CD14-positive monocyte (primary cell): ENCODE measurements around the gene IFT57. TPM values are rescaled to one million over a fixed set of nuclear protein-coding genes. Genes with fewer than 3 reads are reported as not detected.

Experiments
- DNase-seq, 3 donors: peaks; one replicate each; pipeline ENCODE4 v3.0.0-alpha.2; 2011 to 2022
- H2AFZ ChIP-seq: 2 replicates; pipeline ENCODE4 v1.6.0; 2012; ENCODE audit warnings: mild to moderate bottlenecking, low read depth, low read length, inconsistent platforms; ENCODE audit not compliant: insufficient read depth, poor library complexity, severe bottlenecking
- H3K27ac ChIP-seq, 2 donors: 1 replicate in 1 of 2; 2 replicates in 1 of 2; pipeline ENCODE4 v1.5.1; 2012 to 2013; ENCODE audit warnings: low read length in 2 of 2, control low read depth in 1 of 2, inconsistent platforms in 1 of 2, low read depth in 1 of 2, mild to moderate bottlenecking in 1 of 2
- H3K27me3 ChIP-seq, 2 donors: one replicate each; pipeline versions ENCODE4 v1.6.0 to v1.6.1; 2011 to 2013; ENCODE audit warnings: low read length in 2 of 2; ENCODE audit not compliant: control insufficient read depth in 2 of 2, insufficient read depth in 2 of 2
- H3K36me3 ChIP-seq, 2 donors: replicated peaks in 1 of 2; 1 replicate in 1 of 2; 2 replicates in 1 of 2; pipeline versions ENCODE4 v1.5.1 to v1.6.1; 2012 to 2013; ENCODE audit warnings: low read length in 2 of 2, control low read depth in 1 of 2, inconsistent platforms in 1 of 2, mild to moderate bottlenecking in 1 of 2; ENCODE audit not compliant: insufficient read depth in 2 of 2, control insufficient read depth in 1 of 2
- H3K4me1 ChIP-seq, 2 donors: 1 replicate in 1 of 2; 2 replicates in 1 of 2; pipeline versions ENCODE4 v1.5.1 to v1.6.1; 2012 to 2013; ENCODE audit warnings: low read length in 2 of 2, control low read depth in 1 of 2, inconsistent platforms in 1 of 2, mild to moderate bottlenecking in 1 of 2, moderate library complexity in 1 of 2; ENCODE audit not compliant: insufficient read depth in 2 of 2, control insufficient read depth in 1 of 2
- H3K4me2 ChIP-seq: replicated peaks from 2 replicates; pipeline ENCODE3; 2012; ENCODE audit warnings: low read length, moderate library complexity, mild to moderate bottlenecking; ENCODE audit not compliant: poor library complexity, severe bottlenecking; ENCODE audit errors: extremely low read depth
- H3K4me3 ChIP-seq, 3 experiments: fragments of 200-600 bp in 1 of 3; sonication (generic) in 1 of 3; replicated peaks in 1 of 3; 1 replicate in 2 of 3; 2 replicates in 1 of 3; pipeline ENCODE4 v1.5.1; 2011 to 2013; ENCODE audit warnings: low read length in 3 of 3, mild to moderate bottlenecking in 3 of 3, control low read depth in 2 of 3, low read depth in 2 of 3, inconsistent platforms in 1 of 3, moderate library complexity in 1 of 3
- H3K79me2 ChIP-seq: 2 replicates; pipeline ENCODE4 v1.6.0; 2012; ENCODE audit warnings: mild to moderate bottlenecking, control low read depth, inconsistent platforms, low read length, moderate library complexity; ENCODE audit not compliant: insufficient read depth
- H3K9ac ChIP-seq: 2 replicates; pipeline ENCODE4 v1.6.0; 2017; ENCODE audit warnings: low read length, mild to moderate bottlenecking; ENCODE audit not compliant: insufficient read depth, poor library complexity, severe bottlenecking
- H3K9me3 ChIP-seq, 2 donors: replicated peaks in 1 of 2; 1 replicate in 1 of 2; 2 replicates in 1 of 2; pipeline versions ENCODE4 v1.5.1 to v1.6.1; 2012 to 2013; ENCODE audit warnings: low read length in 2 of 2, control low read depth in 1 of 2; ENCODE audit not compliant: control insufficient read depth in 1 of 2, insufficient read depth in 1 of 2
- H4K20me1 ChIP-seq: 2 replicates; pipeline ENCODE4 v1.6.0; 2012; ENCODE audit warnings: mild to moderate bottlenecking, low read length, control low read depth, moderate library complexity; ENCODE audit not compliant: insufficient read depth
- H3K27ac Mint-ChIP-seq, 7 donors: one replicate each; pipeline ENCODE4 v1.8.0; 2020; ENCODE audit warnings: mild to moderate bottlenecking in 7 of 7, mixed read lengths in 7 of 7, moderate library complexity in 6 of 7, inconsistent platforms in 2 of 7
- H3K27me3 Mint-ChIP-seq, 3 donors: one replicate each; pipeline ENCODE4 v1.8.0; 2021 to 2022; ENCODE audit warnings: low read depth in 3 of 3, mild to moderate bottlenecking in 3 of 3, mixed read lengths in 3 of 3, moderate library complexity in 3 of 3, inconsistent platforms in 1 of 3
- H3K36me3 Mint-ChIP-seq, 2 donors: one replicate each; pipeline ENCODE4 v1.8.0; 2020; ENCODE audit warnings: mixed read lengths in 2 of 2, inconsistent platforms in 1 of 2, mild to moderate bottlenecking in 1 of 2
- H3K4me1 Mint-ChIP-seq: one replicate; pipeline ENCODE4 v1.8.0; 2020; ENCODE audit warnings: mild to moderate bottlenecking, mixed read lengths
- H3K4me3 Mint-ChIP-seq, 2 donors: one replicate each; pipeline ENCODE4 v1.8.0; 2020; ENCODE audit warnings: mild to moderate bottlenecking in 2 of 2, mixed read lengths in 2 of 2, moderate library complexity in 1 of 2
- H3K9me3 Mint-ChIP-seq, 7 donors: one replicate each; pipeline ENCODE4 v1.8.0; 2020 to 2022; ENCODE audit warnings: mixed read lengths in 7 of 7, mild to moderate bottlenecking in 6 of 7, moderate library complexity in 6 of 7, inconsistent platforms in 2 of 7
- whole genome bisulfite sequencing: methylation state at CpG from one replicate; pipeline ENCODE4 v1.1.5; 2013; ENCODE audit warnings: missing lambda C conversion rate; ENCODE audit not compliant: insufficient coverage; 5-methylcytosine and 5-hydroxymethylcytosine counted together
- intact Hi-C, 2 donors: fragments of 100-400 bp; cut with micrococcal nuclease; formaldehyde crosslinking; loops; one replicate each; pipeline versions ENCODE4 v1.15.0 to v1.15.1; 2023
- polyA plus RNA-seq, 3 donors: library from polyadenylated mRNA; depleted of rRNA in 1 of 3; unstranded in 2 of 3; stranded (reverse) in 1 of 3; fragments of 300-500 nt in 2 of 3; fragments of >200 nt in 1 of 3; fragmentation: Illumina TruSeq in 2 of 3; gene quantifications; 1 replicate in 2 of 3; 2 replicates in 1 of 3; pipeline ENCODE4 v1.2.3, GENCODE V29; 2012 to 2021
- TF ChIP-seq, protein P1 (sequence below): fragments of 200-600 bp; IDR thresholded peaks from one replicate; pipeline ENCODE4 v1.8.0; 2022; ENCODE audit warnings: antibody characterized with exemption, mild to moderate bottlenecking

The IFT57 gene
- polyA plus RNA-seq, 3 donors: 4.9 to 22.9 (median 15.1) TPM

DNA sequence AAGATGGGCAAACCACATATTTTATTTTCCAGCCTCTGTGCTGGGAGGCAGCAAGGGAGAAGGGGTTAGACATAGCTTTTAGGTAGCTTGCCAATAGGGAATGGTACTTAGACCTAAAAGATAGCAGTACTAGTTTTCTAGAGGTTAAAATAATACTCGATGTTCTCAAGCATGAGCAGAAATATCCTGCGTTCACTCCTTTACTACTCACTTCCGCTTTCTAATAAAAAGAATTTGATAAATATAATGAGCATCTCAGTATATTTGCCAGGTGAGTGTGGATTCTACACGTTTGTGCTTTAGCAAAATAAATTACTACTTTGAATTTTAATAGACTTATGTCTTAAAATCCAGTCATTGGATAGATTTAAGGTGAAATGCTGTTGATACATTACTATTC is 92.0 kb downstream of the IFT57 start:
- DNase-seq: no peak
- TF ChIP-seq, protein P1, sequence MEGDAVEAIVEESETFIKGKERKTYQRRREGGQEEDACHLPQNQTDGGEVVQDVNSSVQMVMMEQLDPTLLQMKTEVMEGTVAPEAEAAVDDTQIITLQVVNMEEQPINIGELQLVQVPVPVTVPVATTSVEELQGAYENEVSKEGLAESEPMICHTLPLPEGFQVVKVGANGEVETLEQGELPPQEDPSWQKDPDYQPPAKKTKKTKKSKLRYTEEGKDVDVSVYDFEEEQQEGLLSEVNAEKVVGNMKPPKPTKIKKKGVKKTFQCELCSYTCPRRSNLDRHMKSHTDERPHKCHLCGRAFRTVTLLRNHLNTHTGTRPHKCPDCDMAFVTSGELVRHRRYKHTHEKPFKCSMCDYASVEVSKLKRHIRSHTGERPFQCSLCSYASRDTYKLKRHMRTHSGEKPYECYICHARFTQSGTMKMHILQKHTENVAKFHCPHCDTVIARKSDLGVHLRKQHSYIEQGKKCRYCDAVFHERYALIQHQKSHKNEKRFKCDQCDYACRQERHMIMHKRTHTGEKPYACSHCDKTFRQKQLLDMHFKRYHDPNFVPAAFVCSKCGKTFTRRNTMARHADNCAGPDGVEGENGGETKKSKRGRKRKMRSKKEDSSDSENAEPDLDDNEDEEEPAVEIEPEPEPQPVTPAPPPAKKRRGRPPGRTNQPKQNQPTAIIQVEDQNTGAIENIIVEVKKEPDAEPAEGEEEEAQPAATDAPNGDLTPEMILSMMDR: no peak
- Mint-ChIP-seq H3K27ac (peak overlapping the region in 6 of 7 donors; percentile 53 to 96 (median 65)), H3K9me3 (peaks cover 0 to 2% (median 0%) of the 10 kb centered on the region in 7 donors), H3K27me3 (peaks cover 0 to 6% (median 1%) of the 10 kb centered on the region in 3 donors), H3K4me3 (no peak overlapping the region), H3K36me3 (no peaks in the 10 kb centered on the region), H3K4me1 (peaks cover 72% of the 10 kb centered on the region)
- no CpG with 5 or more reads among the region's 4 CpGs for WGBS
- H3K36me3 ChIP-seq: no peaks in the 10 kb centered on the region
- no peak overlapping the region for H3K27ac ChIP-seq
- H3K4me3 ChIP-seq: no peak overlapping the region
- H3K27me3 ChIP-seq: no peaks in the 10 kb centered on the region
- H3K4me2 ChIP-seq: no peak overlapping the region
- peaks cover 52 to 66% of the 10 kb centered on the region in 2 donors for H3K4me1 ChIP-seq
- no peaks in the 10 kb centered on the region for H4K20me1 ChIP-seq
- H3K9ac ChIP-seq: no peak overlapping the region
- no peaks in the 10 kb centered on the region for H3K79me2 ChIP-seq
- no peak overlapping the region for H2AFZ ChIP-seq
- intact Hi-C loops: loop anchor here in 1 of 2 donors (5.0 kb wide), 2 partner anchors 38 to 143 kb away; partner anchors contain the start of gene CD47
- no peaks in the 10 kb centered on the region for H3K9me3 ChIP-seq

DNA sequence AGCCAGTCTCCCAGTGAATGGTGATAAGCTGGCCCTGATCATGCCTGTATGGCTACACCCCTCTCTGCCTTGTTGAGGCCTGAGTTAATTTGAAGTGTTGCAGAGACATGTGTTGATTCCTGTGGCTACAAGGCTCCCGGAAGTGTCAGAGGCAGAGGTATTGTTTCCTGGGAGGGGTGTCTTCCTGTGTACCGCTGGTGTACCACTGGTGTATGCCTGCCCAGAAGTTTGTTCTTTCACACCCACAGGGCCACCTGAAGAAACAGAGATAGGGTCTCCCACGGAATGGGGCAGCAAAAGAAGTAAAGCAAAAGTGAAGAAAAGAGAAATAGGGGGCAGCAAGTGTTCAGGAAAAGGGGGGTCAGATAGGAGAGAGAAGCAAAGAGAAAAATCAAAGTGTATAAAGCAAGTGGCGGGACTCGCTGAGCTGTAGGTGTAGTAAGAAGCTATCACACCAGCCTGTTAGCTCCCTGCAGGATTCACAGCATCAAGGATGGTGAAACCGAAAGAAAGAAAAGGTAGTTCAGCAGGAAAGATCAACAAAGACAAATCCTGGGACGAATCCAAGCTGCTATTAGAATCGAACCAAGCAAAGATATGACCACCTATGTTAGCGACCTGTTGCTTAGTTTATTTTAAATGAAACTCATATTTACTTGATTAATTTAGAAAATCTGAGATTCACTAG is 94.8 kb downstream of the IFT57 start:
- no peak overlapping the region for H3K4me3 ChIP-seq
- no peak overlapping the region for H3K4me2 ChIP-seq
- intact Hi-C loops: no loop called here
- no peaks in the 10 kb centered on the region for H3K36me3 ChIP-seq
- Mint-ChIP-seq H3K4me1 (peaks cover 65% of the 10 kb centered on the region), H3K4me3 (peak overlapping the region in 1 of 2 donors; percentile 52), H3K27me3 (peaks cover 0 to 11% (median 0%) of the 10 kb centered on the region in 3 donors), H3K36me3 (no peaks in the 10 kb centered on the region), H3K27ac (peak overlapping the region in 6 of 7 donors; percentile 5 to 79 (median 41)), H3K9me3 (peaks cover 0 to 2% (median 0%) of the 10 kb centered on the region in 7 donors)
- no peak overlapping the region for H3K9ac ChIP-seq
- H4K20me1 ChIP-seq: no peaks in the 10 kb centered on the region
- TF ChIP-seq, protein P1: no peak
- no peak overlapping the region for H3K27ac ChIP-seq
- H3K27me3 ChIP-seq: no peaks in the 10 kb centered on the region
- peaks cover 50 to 57% of the 10 kb centered on the region in 2 donors for H3K4me1 ChIP-seq
- peak overlapping the region; percentile 55 for H2AFZ ChIP-seq
- no peaks in the 10 kb centered on the region for H3K9me3 ChIP-seq
- H3K79me2 ChIP-seq: no peaks in the 10 kb centered on the region
- WGBS: 59% methylated on average over 4 of the region's 9 CpGs
- DNase-seq: no peak
